CD4-positive, alpha-beta T cell treated with Interleukin-2 at 100 ng/mL for 4 hours (primary cell): ENCODE measurements around the gene DIDO1.
"Not testable (repeated sequence)": the region's sequence is repeated elsewhere in the genome, so short reads cannot be mapped to it uniquely, and the experiment has no call there.

Experiments
- DNase-seq: peaks from one replicate; pipeline ENCODE4 v3.0.0-alpha.2; 2020; ENCODE audit warnings: low spot score

DIDO1 gene

GRCh38 chr20:62927128-62927705 lies 912 bp upstream of the DIDO1 start:
- no peak for DNase-seq

- peak; percentile 41 for DNase-seq
Measured at GRCh38 chr20:62925420-62926228, 681 bp downstream of the DIDO1 start.

GRCh38 chr20:62925076-62925419 lies 1.3 kb downstream of the DIDO1 start:
- no peak for DNase-seq

GRCh38 chr20:62924442-62925075 lies 1.7 kb downstream of the DIDO1 start:
- peak; percentile 60 for DNase-seq

GRCh38 chr20:62923669-62924441 lies 2.5 kb downstream of the DIDO1 start:
- no peak for DNase-seq

- not testable (repeated sequence) for DNase-seq
Measured at GRCh38 chr20:62923059-62923668, 3.1 kb downstream of the DIDO1 start.

- peak; percentile 71 for DNase-seq
Measured at GRCh38 chr20:62922451-62922921, 3.8 kb downstream of the DIDO1 start.

- DNase-seq: peak; percentile 69
Measured at GRCh38 chr20:62921119-62921687, 5.1 kb downstream of the DIDO1 start.

GRCh38 chr20:62920039-62920645 lies 6.2 kb downstream of the DIDO1 start:
- no peak for DNase-seq

GRCh38 chr20:62918831-62919230 lies 7.5 kb downstream of the DIDO1 start:
- peak; percentile 59 for DNase-seq

- peak; percentile 62 for DNase-seq
Measured at GRCh38 chr20:62918147-62918546, 8.2 kb downstream of the DIDO1 start.

GRCh38 chr20:62917720-62918119 lies 8.6 kb downstream of the DIDO1 start:
- no peak for DNase-seq

- DNase-seq: no peak
Measured at GRCh38 chr20:62916703-62917476, 9.4 kb downstream of the DIDO1 start.

GRCh38 chr20:62914970-62915457 lies 11.3 kb downstream of the DIDO1 start:
- no peak for DNase-seq

GRCh38 chr20:62914436-62914835 lies 11.9 kb downstream of the DIDO1 start:
- DNase-seq: no peak

GRCh38 chr20:62913043-62913630 lies 13.2 kb downstream of the DIDO1 start:
- DNase-seq: no peak

- DNase-seq: no peak
Measured at GRCh38 chr20:62911701-62912280, 14.5 kb downstream of the DIDO1 start.

GRCh38 chr20:62910777-62911497 lies 15.4 kb downstream of the DIDO1 start:
- DNase-seq: no peak
